Bronchial epithelial cell (primary cell): Measurements from ENCODE around the gene KCNJ5. TPM values are rescaled to one million over a fixed set of nuclear protein-coding genes. Genes with fewer than 3 reads are reported as not detected.

Experiments
- DNase-seq: peaks from one replicate; pipeline ENCODE4 v3.0.0-alpha.2; 2010; ENCODE audit warnings: low read depth
- FAIRE-seq: peaks from 2 replicates; lab custom pipeline; 2011; peaks lifted over from hg19 to GRCh38; lab: Jason Lieb, UNC
- H3K27me3 ChIP-seq: 2 replicates; pipeline ENCODE4 v1.5.1; 2011; ENCODE audit warnings: low read length; ENCODE audit not compliant: control insufficient read depth, insufficient read depth
- H3K36me3 ChIP-seq: 2 replicates; pipeline ENCODE4 v1.5.1; 2011; ENCODE audit warnings: low read length; ENCODE audit not compliant: control insufficient read depth, insufficient read depth
- H3K4me3 ChIP-seq: 2 replicates; pipeline ENCODE4 v1.5.1; 2011; ENCODE audit warnings: mild to moderate bottlenecking, low read depth, low read length, control low read depth
- total RNA-seq: library from RNA; depleted of rRNA; stranded (reverse); fragments of >200 nt; gene quantifications from 2 replicates; pipeline ENCODE4 v1.2.1, GENCODE V29; 2014
- TF ChIP-seq, protein P1 (sequence below): IDR thresholded peaks from 2 replicates; pipeline ENCODE4 v1.5.1; 2011; ENCODE audit warnings: mild to moderate bottlenecking, moderate library complexity, low read length, control low read depth, inconsistent platforms; ENCODE audit not compliant: insufficient read depth, severe bottlenecking

KCNJ5 gene
- total RNA-seq, 1 donor from 2014 or later, result 13.2 TPM

DNA sequence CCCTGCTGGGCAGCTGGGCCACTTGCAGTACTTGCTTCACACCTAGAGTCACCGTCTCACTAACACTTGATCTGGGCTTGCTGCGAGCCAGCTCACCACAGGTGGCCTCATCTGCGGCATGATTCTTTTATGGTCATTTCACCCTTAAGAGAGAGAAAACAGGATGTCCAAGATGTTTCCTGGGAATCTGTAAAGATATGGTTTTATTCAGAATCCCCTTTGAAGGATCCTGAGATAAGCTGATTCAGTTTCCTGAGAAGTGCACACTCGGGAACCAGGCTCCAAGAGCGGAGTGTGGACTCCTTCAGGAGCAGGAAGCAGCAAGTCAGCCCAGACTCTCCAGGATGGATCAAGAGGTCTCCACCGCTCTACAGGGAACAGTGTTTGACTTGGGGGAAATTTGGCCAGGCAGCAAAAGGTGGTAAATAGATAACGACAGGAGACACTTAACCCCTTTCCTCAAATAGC is 73.3 kb downstream of the KCNJ5 start:
- no peak for DNase-seq
- TF ChIP-seq, protein P1, sequence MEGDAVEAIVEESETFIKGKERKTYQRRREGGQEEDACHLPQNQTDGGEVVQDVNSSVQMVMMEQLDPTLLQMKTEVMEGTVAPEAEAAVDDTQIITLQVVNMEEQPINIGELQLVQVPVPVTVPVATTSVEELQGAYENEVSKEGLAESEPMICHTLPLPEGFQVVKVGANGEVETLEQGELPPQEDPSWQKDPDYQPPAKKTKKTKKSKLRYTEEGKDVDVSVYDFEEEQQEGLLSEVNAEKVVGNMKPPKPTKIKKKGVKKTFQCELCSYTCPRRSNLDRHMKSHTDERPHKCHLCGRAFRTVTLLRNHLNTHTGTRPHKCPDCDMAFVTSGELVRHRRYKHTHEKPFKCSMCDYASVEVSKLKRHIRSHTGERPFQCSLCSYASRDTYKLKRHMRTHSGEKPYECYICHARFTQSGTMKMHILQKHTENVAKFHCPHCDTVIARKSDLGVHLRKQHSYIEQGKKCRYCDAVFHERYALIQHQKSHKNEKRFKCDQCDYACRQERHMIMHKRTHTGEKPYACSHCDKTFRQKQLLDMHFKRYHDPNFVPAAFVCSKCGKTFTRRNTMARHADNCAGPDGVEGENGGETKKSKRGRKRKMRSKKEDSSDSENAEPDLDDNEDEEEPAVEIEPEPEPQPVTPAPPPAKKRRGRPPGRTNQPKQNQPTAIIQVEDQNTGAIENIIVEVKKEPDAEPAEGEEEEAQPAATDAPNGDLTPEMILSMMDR, result no peak
- H3K36me3 ChIP-seq, result peaks cover 9% of the 10 kb centered on the region
- H3K27me3 ChIP-seq, result no peaks in the 10 kb centered on the region
- no peak overlapping the region for H3K4me3 ChIP-seq
- FAIRE-seq, result no peak

DNA sequence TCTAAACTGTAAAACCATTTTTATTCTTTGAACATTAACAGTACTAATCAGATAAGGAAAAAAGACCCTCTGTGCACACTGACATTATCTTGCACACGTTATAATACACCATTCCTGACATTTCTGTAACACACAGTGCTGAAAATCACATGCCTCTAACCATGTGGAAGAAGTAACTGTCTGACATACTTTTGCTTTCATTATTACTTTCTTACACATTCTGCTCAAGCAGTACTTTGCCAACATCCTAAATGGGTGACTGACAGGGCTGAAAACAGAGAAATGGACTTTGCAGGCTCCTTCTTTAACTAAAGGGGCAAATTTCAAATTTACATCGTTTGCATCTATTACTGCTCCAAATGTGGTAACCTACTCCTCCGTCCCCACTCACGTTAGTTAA is 74.3 kb downstream of the KCNJ5 start:
- TF ChIP-seq, protein P1, result no peak
- Histone ChIP-seq H3K4me3 (no peak overlapping the region), H3K27me3 (no peaks in the 10 kb centered on the region), H3K36me3 (peaks cover 15% of the 10 kb centered on the region)
- FAIRE-seq (no peak), DNase-seq (no peak)

DNA sequence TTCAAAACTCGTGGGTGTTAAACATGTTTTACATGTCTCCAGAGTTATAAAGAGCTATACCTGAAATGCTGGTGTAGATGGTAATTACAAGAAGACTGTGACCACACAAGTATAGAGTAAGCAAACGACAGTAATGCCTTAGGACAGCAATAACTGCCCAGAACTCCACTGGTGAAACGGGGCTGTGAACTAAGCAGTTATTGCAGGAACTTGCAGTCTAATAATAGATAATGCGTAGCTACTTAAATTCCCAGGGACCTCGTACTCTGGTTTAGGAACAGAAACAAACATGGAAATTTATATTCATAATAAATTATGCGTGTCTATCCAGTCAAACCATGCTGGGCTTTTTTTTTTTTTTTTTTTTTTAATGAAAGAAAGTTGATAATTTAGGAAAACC is 76.4 kb downstream of the KCNJ5 start:
- no peaks in the 10 kb centered on the region for H3K27me3 ChIP-seq
- no peak for FAIRE-seq
- TF ChIP-seq, protein P1, result no peak
- H3K4me3 ChIP-seq, result no peak overlapping the region
- DNase-seq, result no peak
- H3K36me3 ChIP-seq, result peaks cover 18% of the 10 kb centered on the region

DNA sequence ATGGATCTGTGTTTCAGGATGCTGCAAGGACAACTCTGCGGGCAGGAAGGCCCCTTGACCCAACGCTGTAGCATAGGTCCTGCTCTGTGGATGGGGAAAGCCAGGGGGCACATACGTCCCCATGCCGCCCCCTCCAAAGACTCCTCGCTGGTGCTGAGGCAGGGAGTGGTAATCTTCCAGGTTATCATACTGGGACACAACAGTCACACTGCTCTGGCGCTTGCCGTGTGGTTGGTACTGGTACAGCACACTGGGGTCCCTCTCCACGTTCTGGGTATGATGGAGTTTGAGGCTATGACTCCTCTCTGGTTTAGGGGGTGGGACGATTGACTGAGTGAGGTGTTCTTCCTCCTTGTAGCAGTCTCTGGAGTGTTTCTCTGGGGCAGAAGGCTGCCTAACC is 77.8 kb downstream of the KCNJ5 start:
- FAIRE-seq (no peak), DNase-seq (no peak)
- H3K4me3 ChIP-seq, result no peak overlapping the region
- no peaks in the 10 kb centered on the region for H3K27me3 ChIP-seq
- H3K36me3 ChIP-seq, result peaks cover 20% of the 10 kb centered on the region
- TF ChIP-seq, protein P1, result no peak

Other genes with a start within 250 kb of the KCNJ5 start
- gene FLI1, start 197.3 kb upstream of the KCNJ5 start, total RNA-seq, result 2.7 and 3.9 TPM in 2 replicates
- gene KCNJ1, start 24.1 kb upstream of the KCNJ5 start, total RNA-seq, result under 0.01 TPM in 1 of 2 replicates, not detected in the other
- 1.3 and 4.6 TPM in 2 replicates for gene TP53AIP1, start 51.5 kb downstream of the KCNJ5 start, total RNA-seq